Right ventricle myocardium superior (tissue), 1 donor: Measurements from ENCODE around the gene TBC1D2. TPM values are rescaled to one million over a fixed set of nuclear protein-coding genes. Genes with fewer than 3 reads are reported as not detected.

Source experiments
- ATAC-seq: fragments of 200-7000 bp; cut with Tn5 transposase; one replicate; pipeline ENCODE4 v1.9.1; 2020; ENCODE audit warnings: mild to moderate bottlenecking; ENCODE audit not compliant: poor library complexity
- DNase-seq: peaks from one replicate; pipeline ENCODE4 v3.0.0-alpha.2; 2020
- intact Hi-C: fragments of 100-400 bp; cut with DNase I; formaldehyde crosslinking; loops from one replicate; pipeline ENCODE4 v1.11.2; 2022
- microRNA-seq: library from miRNA; unstranded; fragments of <30 nt; microRNA quantifications from one replicate; pipeline ENCODE4 v1.2.0, GENCODE V29; 2020
- total RNA-seq: library from RNA; stranded (reverse); fragmentation: NEBNext Ultra II Directional; extraction: Animal tissue kit (Norgen Biotek cat#: 25700); gene quantifications from one replicate; pipeline ENCODE4 v1.2.1, GENCODE V29; 2021
- donor health status: DM: no; HTN: yes; CAD: no; lungs with severe emphysema.

The TBC1D2 gene
- total RNA-seq, 1 donor from 2014 or later: 2.0 TPM

- intact Hi-C loops: no loop called here
- ATAC-seq: no peak
- no peak for DNase-seq
These were observed 93.6 kb downstream of the TBC1D2 start for GRCh38 chr9:98161851-98162250.

- ATAC-seq: no peak
- intact Hi-C loops: no loop called here
- no peak for DNase-seq
These were observed 95.7 kb downstream of the TBC1D2 start for GRCh38 chr9:98159790-98160189.

GRCh38 chr9:98159301-98159700 is 96.1 kb downstream of the TBC1D2 start:
- ATAC-seq: no peak
- intact Hi-C loops: no loop called here

GRCh38 chr9:98158071-98158831 is 97.2 kb downstream of the TBC1D2 start:
- ATAC-seq: no peak

More at GRCh38 chr9:98159301-98159700, 96.1 kb downstream of the TBC1D2 start:
- no peak for DNase-seq

GRCh38 chr9:98157372-98157771 is 98.1 kb downstream of the TBC1D2 start:
- no peak for DNase-seq
- intact Hi-C loops: no loop called here
- ATAC-seq: no peak

More at GRCh38 chr9:98158071-98158831, 97.2 kb downstream of the TBC1D2 start:
- intact Hi-C loops: no loop called here
- DNase-seq: no peak

- ATAC-seq: no peak
- intact Hi-C loops: no loop called here
- DNase-seq: no peak
These were observed 100.8 kb downstream of the TBC1D2 start for GRCh38 chr9:98154678-98155077.

- no peak for DNase-seq
- intact Hi-C loops: no loop called here
- no peak for ATAC-seq
These were observed 102.9 kb downstream of the TBC1D2 start for GRCh38 chr9:98152526-98152925.

GRCh38 chr9:98150721-98151120 is 104.7 kb downstream of the TBC1D2 start:
- intact Hi-C loops: no loop called here
- DNase-seq (no peak), ATAC-seq (no peak)

GRCh38 chr9:98150164-98150563 is 105.3 kb downstream of the TBC1D2 start:
- DNase-seq (no peak), ATAC-seq (no peak)
- intact Hi-C loops: no loop called here

- DNase-seq (no peak), ATAC-seq (no peak)
- intact Hi-C loops: no loop called here
These were observed 106.0 kb downstream of the TBC1D2 start for GRCh38 chr9:98149422-98149821.

Small RNA genes lying within 50 kb of the gene (microRNA-seq; reads per million reads assigned to microRNA genes)
- not detected for gene MIR6854

Other genes with a start within 250 kb of the TBC1D2 start
- 33.4 TPM for gene NANS, start 198.9 kb downstream of the TBC1D2 start, total RNA-seq
- 4.9 TPM for gene TRIM14, start 136.4 kb downstream of the TBC1D2 start, total RNA-seq
- gene CORO2A, start 63.0 kb downstream of the TBC1D2 start, total RNA-seq: 0.30 TPM